ENCODE results near the gene STK32C.

GRCh38 chr10:132163826-132164515 is 143.8 kb downstream of the STK32C start:
- TF ChIP-seq POLR2A (IDR thresholded peaks at IDR 0.05), result no peak
- no peak for TF ChIP-seq CTCF (IDR thresholded peaks at IDR 0.05)
